ENCODE data around the gene KLHL11. TPM values are rescaled to one million over a fixed set of nuclear protein-coding genes. Genes with fewer than 3 reads are reported as not detected.
A peak's percentile ranks its signal among the peaks of the same experiment; 100 is the strongest.

KLHL11 gene
- total RNA-seq, 1 experiment from 2014 or later = 16.8 TPM

DNA sequence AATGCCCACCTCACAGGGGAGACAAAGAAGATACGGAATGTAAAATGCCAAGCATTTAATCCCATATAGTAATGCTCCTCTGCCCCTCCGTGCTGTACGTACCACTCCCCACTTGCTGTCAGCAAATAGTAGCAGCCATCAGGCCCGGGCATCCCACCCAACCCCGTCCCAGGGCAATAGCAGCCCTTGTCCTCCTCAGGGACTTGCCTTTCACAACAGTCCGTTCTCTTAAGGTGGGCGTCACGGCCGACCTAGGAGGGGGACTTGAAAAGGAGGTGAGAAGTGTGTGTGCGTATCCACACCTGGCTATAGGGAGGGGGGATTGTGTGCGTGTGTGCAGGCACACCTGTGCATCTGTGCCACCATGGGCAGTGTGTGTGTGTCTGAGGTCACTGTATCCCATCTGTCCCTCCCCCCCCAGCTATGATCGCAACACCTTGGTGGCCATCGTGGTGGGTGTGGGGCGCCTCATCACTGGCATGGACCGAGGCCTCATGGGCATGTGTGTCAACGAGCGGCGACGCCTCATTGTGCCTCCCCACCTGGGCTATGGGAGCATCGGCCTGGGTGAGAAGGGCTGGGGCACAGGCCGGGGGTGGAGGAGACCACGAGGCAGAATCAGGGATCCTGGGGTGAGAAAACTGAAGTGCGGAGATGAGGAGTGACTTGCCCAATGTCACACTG lies 48.4 kb downstream of the KLHL11 start:
- H3K4me1 ChIP-seq (ENCODE audit: insufficient read depth, low read length) = peaks cover 4% of the 10 kb centered on the region; the same call in 1 of the 2 replicates
- H2BK15ac ChIP-seq (ENCODE audit: low read depth, low read length) = no peak overlapping the region
- no peak overlapping the region for H2AK5ac ChIP-seq (ENCODE audit: insufficient read length, low read length)
- H2BK5ac ChIP-seq (ENCODE audit: insufficient read length, low read length) = no peak overlapping the region
- no peak overlapping the region for H2BK12ac ChIP-seq (ENCODE audit: insufficient read length, low read depth, low read length)
- no peaks in the 10 kb centered on the region for H3K9me3 ChIP-seq (ENCODE audit: control insufficient read depth, low read depth, low read length)
- no peak overlapping the region for H3K27ac ChIP-seq (ENCODE audit: insufficient read length, low read depth, low read length)
- H4K91ac ChIP-seq (ENCODE audit: insufficient read length, low read depth, low read length) = no peak overlapping the region
- no peak overlapping the region for H4K8ac ChIP-seq (replicated peaks; ENCODE audit: insufficient read length, low read depth, low read length)
- H3K14ac ChIP-seq (ENCODE audit: insufficient read depth, low read length) = no peak overlapping the region; the same call in 1 of the 2 replicates
- Mint-ChIP-seq H3K9me3 (no peaks in the 10 kb centered on the region; a peak in 1 of 5 replicates), H3K36me3 (ENCODE audit: insufficient read depth in 1 of 3, low read depth in 3 of 3) (peaks cover 20 to 33% (median 32%) of the 10 kb centered on the region in 3 experiments), H3K27me3 (ENCODE audit: low read depth) (no peaks in the 10 kb centered on the region), H3K4me3 (no peak overlapping the region), H3K27ac (peak overlapping the region; percentile 31 to 70 (median 53); a peak in 3 of 7 replicates), H3K4me1 (peaks cover 18 to 47% of the 10 kb centered on the region in 2 experiments)
- no peak overlapping the region for H3T11ph ChIP-seq (ENCODE audit: low read length)
- no peaks in the 10 kb centered on the region for H4K20me1 ChIP-seq (ENCODE audit: control insufficient read depth, insufficient read depth, insufficient read length)
- no peak for DNase-seq
- no peaks in the 10 kb centered on the region for H3K27me3 ChIP-seq (ENCODE audit: insufficient read depth, low read length)
- H3K4ac ChIP-seq (ENCODE audit: low read depth, low read length) = no peak overlapping the region
- H2BK120ac ChIP-seq (ENCODE audit: low read depth, low read length, poor library complexity, severe bottlenecking) = no peak overlapping the region
- WGBS (ENCODE audit: extremely low coverage, insufficient read length, low lambda C conversion rate) = no CpG with 5 or more reads among the region's 23 CpGs
- peaks cover 2% of the 10 kb centered on the region for H3K79me1 ChIP-seq (ENCODE audit: insufficient read depth, low read depth, low read length, poor library complexity, severe bottlenecking)
- H3K4me2 ChIP-seq (ENCODE audit: insufficient read depth, insufficient read length, low read length) = no peak overlapping the region
- peak overlapping the region; percentile 37 for H3K18ac ChIP-seq (ENCODE audit: insufficient read length, low read depth, low read length)
- H4K5ac ChIP-seq (ENCODE audit: insufficient read length, low read depth, low read length) = no peak overlapping the region
- no peak overlapping the region for H3K23ac ChIP-seq (ENCODE audit: insufficient read length, low read depth, low read length)
- no peak overlapping the region for H3K56ac ChIP-seq (ENCODE audit: insufficient read length, low read depth, low read length)
- H3K9ac ChIP-seq (ENCODE audit: extremely low read depth, insufficient read length, low read length) = no peak overlapping the region
- H3K79me2 ChIP-seq (ENCODE audit: insufficient read depth, low read length) = peaks cover 12% of the 10 kb centered on the region; the same call in 1 of the 2 replicates
- no peak overlapping the region for H2BK20ac ChIP-seq (ENCODE audit: low read depth, low read length, poor library complexity, severe bottlenecking)
- TF ChIP-seq, protein P1, sequence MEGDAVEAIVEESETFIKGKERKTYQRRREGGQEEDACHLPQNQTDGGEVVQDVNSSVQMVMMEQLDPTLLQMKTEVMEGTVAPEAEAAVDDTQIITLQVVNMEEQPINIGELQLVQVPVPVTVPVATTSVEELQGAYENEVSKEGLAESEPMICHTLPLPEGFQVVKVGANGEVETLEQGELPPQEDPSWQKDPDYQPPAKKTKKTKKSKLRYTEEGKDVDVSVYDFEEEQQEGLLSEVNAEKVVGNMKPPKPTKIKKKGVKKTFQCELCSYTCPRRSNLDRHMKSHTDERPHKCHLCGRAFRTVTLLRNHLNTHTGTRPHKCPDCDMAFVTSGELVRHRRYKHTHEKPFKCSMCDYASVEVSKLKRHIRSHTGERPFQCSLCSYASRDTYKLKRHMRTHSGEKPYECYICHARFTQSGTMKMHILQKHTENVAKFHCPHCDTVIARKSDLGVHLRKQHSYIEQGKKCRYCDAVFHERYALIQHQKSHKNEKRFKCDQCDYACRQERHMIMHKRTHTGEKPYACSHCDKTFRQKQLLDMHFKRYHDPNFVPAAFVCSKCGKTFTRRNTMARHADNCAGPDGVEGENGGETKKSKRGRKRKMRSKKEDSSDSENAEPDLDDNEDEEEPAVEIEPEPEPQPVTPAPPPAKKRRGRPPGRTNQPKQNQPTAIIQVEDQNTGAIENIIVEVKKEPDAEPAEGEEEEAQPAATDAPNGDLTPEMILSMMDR (conservative IDR thresholded peaks at IDR 0.05) = no peak
- no peak overlapping the region for H2AFZ ChIP-seq (ENCODE audit: low read length)
- H3K23me2 ChIP-seq (ENCODE audit: insufficient read length, low read depth, low read length, poor library complexity, severe bottlenecking) = peaks cover 16% of the 10 kb centered on the region
